GM04503 (cell line): ENCODE results near the gene TNFRSF25.

Experiments used
- DNase-seq: peaks from one replicate; pipeline ENCODE4 v3.0.0-alpha.2; 2012; ENCODE audit warnings: low read depth

Gene TNFRSF25

GRCh38 chr1:6416295-6416656 lies 49.7 kb downstream of the TNFRSF25 start:
- DNase-seq: no peak

- DNase-seq: no peak
Measured at GRCh38 chr1:6414881-6415626, 50.9 kb downstream of the TNFRSF25 start.

DNA sequence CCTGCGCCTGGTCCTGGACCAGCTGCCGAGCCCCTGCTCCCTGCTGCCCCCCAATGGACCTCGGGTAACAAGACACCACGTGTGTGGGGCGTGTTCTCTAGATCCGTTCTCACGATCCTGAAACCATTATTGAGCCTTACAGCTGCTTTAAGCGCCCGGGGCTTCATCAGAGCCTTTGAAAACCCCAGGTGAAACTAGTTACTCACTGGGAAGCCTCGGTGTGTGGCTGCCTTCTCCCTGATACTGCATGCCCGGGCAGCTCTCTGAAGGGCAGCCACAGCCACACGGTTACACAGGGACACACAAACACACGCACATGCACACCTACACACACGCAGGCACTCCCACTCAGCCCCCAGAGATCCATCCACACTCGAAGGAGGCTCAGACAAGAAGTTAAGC lies 51.5 kb downstream of the TNFRSF25 start:
- DNase-seq: no peak

GRCh38 chr1:6412896-6413295 lies 53.1 kb downstream of the TNFRSF25 start:
- DNase-seq: no peak
